ENCODE measurements around the gene TMED7.
"Not testable (repeated sequence)": the region's sequence is repeated elsewhere in the genome, so short reads cannot be mapped to it uniquely, and the experiment has no call there.

The TMED7 gene

DNA sequence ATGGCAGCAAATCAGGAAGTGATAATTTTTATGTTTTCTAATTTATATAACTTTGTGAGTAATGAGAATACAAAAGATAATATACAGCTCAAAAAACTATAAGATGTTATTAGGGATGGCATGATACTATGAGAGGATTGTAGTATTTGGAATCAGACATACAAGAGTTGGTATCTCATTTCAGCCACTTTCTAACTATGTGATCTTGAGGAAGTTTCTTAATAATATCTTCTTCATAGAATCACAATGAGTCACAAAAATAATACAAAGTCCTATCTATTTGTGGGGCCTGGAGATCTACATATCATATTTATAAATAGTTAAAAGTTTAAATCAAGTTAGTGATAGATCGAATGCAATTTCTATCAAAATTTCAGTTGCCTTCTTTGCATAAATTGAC lies 23.7 kb upstream of the TMED7 start:
- no peaks in the 10 kb centered on the region for H3K9me3 ChIP-seq (ENCODE audit: insufficient read depth, low read depth, low read length)
- H3K27ac ChIP-seq (ENCODE audit: low read length) = no peak overlapping the region
- H3K4me1 ChIP-seq (ENCODE audit: insufficient read depth, low read length) = no peaks in the 10 kb centered on the region
- no peaks in the 10 kb centered on the region for H3K27me3 ChIP-seq (ENCODE audit: insufficient read depth, low read length)
- no peak overlapping the region for H3K9ac ChIP-seq (ENCODE audit: low read depth, low read length)
- no peak overlapping the region for H3K4me3 ChIP-seq (ENCODE audit: low read length)
- no peaks in the 10 kb centered on the region for H3K36me3 ChIP-seq (ENCODE audit: insufficient read depth, low read depth, low read length)

GRCh38 chr5:115648056-115648455 lies 22.2 kb upstream of the TMED7 start:
- Histone ChIP-seq H3K27ac (ENCODE audit: low read length) (no peak overlapping the region), H3K4me3 (ENCODE audit: low read length) (no peak overlapping the region), H3K9me3 (ENCODE audit: insufficient read depth, low read depth, low read length) (no peaks in the 10 kb centered on the region), H3K27me3 (ENCODE audit: insufficient read depth, low read length) (no peaks in the 10 kb centered on the region), H3K9ac (ENCODE audit: low read depth, low read length) (no peak overlapping the region), H3K36me3 (ENCODE audit: insufficient read depth, low read depth, low read length) (no peaks in the 10 kb centered on the region), H3K4me1 (ENCODE audit: insufficient read depth, low read length) (no peaks in the 10 kb centered on the region)

- H3K9ac ChIP-seq (ENCODE audit: low read depth, low read length); H3K27me3 ChIP-seq (ENCODE audit: insufficient read depth, low read length); H3K9me3 ChIP-seq (ENCODE audit: insufficient read depth, low read depth, low read length); H3K4me3 ChIP-seq (ENCODE audit: low read length); H3K27ac ChIP-seq (ENCODE audit: low read length); H3K4me1 ChIP-seq (ENCODE audit: insufficient read depth, low read length); H3K36me3 ChIP-seq (ENCODE audit: insufficient read depth, low read depth, low read length): not testable (repeated sequence)
Observed at GRCh38 chr5:115645386-115645785, 19.6 kb upstream of the TMED7 start.

DNA sequence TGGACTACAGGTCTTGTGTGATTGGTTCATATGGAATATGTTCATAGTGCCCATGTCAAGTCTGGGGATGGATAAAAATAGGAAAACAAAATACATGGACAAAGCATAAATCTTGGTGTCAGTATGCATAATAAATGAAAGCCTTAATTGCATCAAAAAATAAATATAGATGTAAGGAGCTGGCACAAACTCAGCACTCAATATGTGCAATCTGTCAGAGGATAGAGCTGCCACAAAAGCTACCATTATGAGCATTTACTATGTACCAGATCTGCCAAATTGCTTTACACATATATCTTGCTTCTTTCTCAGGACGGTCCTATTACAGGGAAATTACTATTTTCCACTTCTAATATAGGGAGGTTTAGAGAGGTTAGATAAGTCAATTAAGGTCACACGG lies 18.2 kb upstream of the TMED7 start:
- Histone ChIP-seq H3K27ac (ENCODE audit: low read length) (no peak overlapping the region), H3K27me3 (ENCODE audit: insufficient read depth, low read length) (no peaks in the 10 kb centered on the region), H3K4me1 (ENCODE audit: insufficient read depth, low read length) (no peaks in the 10 kb centered on the region; the same call in 1 of the 2 replicates), H3K4me3 (ENCODE audit: low read length) (no peak overlapping the region), H3K36me3 (ENCODE audit: insufficient read depth, low read depth, low read length) (no peaks in the 10 kb centered on the region), H3K9ac (ENCODE audit: low read depth, low read length) (no peak overlapping the region), H3K9me3 (ENCODE audit: insufficient read depth, low read depth, low read length) (no peaks in the 10 kb centered on the region)

- Histone ChIP-seq H3K27ac (ENCODE audit: low read length) (no peak overlapping the region), H3K4me1 (ENCODE audit: insufficient read depth, low read length) (no peaks in the 10 kb centered on the region; the same call in 1 of the 2 replicates), H3K9me3 (ENCODE audit: insufficient read depth, low read depth, low read length) (no peaks in the 10 kb centered on the region)
Observed at GRCh38 chr5:115641948-115642347, 16.1 kb upstream of the TMED7 start.

DNA sequence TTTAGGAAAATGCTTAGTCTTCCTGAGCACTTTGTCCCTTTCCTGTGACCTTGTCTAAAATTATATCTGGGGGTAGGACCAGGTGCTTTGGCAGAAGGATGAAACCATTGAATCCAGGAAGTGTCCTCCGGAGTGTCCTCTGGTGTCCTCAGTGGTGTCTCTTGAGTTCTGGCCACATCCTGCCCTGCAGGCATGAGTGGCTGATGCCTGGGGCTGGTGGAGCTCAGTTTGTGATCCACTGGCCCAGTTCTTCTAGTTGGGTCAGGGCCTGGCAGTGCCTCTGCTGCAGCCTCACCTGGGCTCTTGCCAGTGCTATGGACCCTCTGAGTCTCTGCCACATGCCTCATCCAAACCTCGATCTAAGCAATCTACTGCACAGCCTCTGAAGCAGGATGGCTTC lies 14.4 kb upstream of the TMED7 start:
- Histone ChIP-seq H3K27me3 (ENCODE audit: insufficient read depth, low read length) (no peaks in the 10 kb centered on the region), H3K9me3 (ENCODE audit: insufficient read depth, low read depth, low read length) (no peaks in the 10 kb centered on the region), H3K36me3 (ENCODE audit: insufficient read depth, low read depth, low read length) (no peaks in the 10 kb centered on the region), H3K4me1 (ENCODE audit: insufficient read depth, low read length) (peaks cover 9% of the 10 kb centered on the region; the same call in 1 of the 2 replicates), H3K27ac (ENCODE audit: low read length) (no peak overlapping the region), H3K4me3 (ENCODE audit: low read length) (no peak overlapping the region), H3K9ac (ENCODE audit: low read depth, low read length) (no peak overlapping the region)

More at GRCh38 chr5:115641948-115642347, 16.1 kb upstream of the TMED7 start:
- H3K9ac ChIP-seq (ENCODE audit: low read depth, low read length) = no peak overlapping the region
- H3K36me3 ChIP-seq (ENCODE audit: insufficient read depth, low read depth, low read length) = no peaks in the 10 kb centered on the region
- no peaks in the 10 kb centered on the region for H3K27me3 ChIP-seq (ENCODE audit: insufficient read depth, low read length)
- no peak overlapping the region for H3K4me3 ChIP-seq (ENCODE audit: low read length)

DNA sequence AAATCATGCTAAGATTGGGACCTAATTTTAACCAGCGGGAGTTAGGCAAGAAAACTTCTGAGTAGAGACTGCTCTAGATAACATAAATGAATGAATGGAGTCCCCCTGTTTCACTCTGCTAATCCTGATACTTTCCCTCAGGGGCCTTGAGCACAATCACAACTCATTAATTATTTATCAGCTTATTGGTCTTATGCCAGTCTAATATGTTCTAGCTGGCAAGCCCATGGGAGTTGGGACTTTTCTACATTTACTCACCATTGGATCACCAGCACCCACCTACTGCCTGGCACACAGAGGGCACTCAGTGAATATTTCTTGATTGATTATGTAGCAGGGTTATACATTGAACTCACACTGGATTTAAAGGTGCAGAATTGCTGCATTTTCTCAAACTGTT lies 13.5 kb upstream of the TMED7 start:
- H3K9me3 ChIP-seq (ENCODE audit: insufficient read depth, low read depth, low read length) = no peaks in the 10 kb centered on the region
- H3K9ac ChIP-seq (ENCODE audit: low read depth, low read length) = no peak overlapping the region
- H3K4me1 ChIP-seq (ENCODE audit: insufficient read depth, low read length) = peaks cover 9% of the 10 kb centered on the region; the same call in 1 of the 2 replicates
- no peaks in the 10 kb centered on the region for H3K36me3 ChIP-seq (ENCODE audit: insufficient read depth, low read depth, low read length)
- H3K4me3 ChIP-seq (ENCODE audit: low read length) = no peak overlapping the region
- no peak overlapping the region for H3K27ac ChIP-seq (ENCODE audit: low read length)
- no peaks in the 10 kb centered on the region for H3K27me3 ChIP-seq (ENCODE audit: insufficient read depth, low read length)

DNA sequence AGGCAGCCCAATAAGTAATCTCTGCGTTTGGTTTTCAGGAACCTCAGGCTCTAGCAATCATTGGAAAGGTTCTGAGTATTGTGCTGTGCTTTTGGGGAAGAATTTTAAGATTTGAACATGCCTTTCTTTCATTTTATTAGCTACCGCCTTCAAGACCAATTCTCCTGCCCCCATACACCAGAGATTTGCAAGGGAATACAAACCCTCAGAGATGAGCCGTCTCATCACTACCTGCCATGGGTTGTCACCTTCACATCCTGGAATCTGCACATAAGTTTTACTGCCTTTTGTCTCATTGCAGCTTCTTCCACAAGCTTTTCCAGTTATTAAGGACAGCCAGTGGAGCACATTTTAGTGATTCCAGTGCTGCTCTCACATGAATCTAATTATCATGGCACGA lies 11.7 kb upstream of the TMED7 start:
- H3K4me3 ChIP-seq (ENCODE audit: low read length) = no peak overlapping the region
- no peak overlapping the region for H3K27ac ChIP-seq (ENCODE audit: low read length)
- no peaks in the 10 kb centered on the region for H3K36me3 ChIP-seq (ENCODE audit: insufficient read depth, low read depth, low read length)
- H3K27me3 ChIP-seq (ENCODE audit: insufficient read depth, low read length) = no peaks in the 10 kb centered on the region
- peaks cover 14% of the 10 kb centered on the region; the same call in 1 of the 2 replicates for H3K4me1 ChIP-seq (ENCODE audit: insufficient read depth, low read length)
- H3K9me3 ChIP-seq (ENCODE audit: insufficient read depth, low read depth, low read length) = no peaks in the 10 kb centered on the region
- H3K9ac ChIP-seq (ENCODE audit: low read depth, low read length) = no peak overlapping the region

DNA sequence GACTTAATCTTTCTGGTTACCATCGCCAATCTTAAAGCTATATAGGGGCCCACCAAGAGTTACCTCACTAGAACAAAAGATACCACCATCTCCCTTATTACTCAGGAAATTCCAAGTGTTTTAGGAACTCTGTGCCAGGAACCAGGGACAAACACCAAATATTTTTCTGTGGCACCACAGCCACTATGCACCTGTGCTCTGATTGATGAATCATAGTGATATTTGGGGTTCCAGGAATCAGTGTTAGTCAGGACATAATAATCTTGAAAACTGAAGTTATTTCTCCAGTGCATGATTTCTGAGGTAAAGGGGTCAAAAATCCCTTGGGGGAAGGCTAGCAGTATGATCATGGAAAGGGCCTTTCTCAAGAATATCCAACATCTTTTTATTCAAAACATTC lies 10.2 kb upstream of the TMED7 start:
- Histone ChIP-seq H3K4me1 (ENCODE audit: insufficient read depth, low read length) (peaks cover 14% of the 10 kb centered on the region; the same call in 1 of the 2 replicates), H3K27me3 (ENCODE audit: insufficient read depth, low read length) (no peaks in the 10 kb centered on the region), H3K36me3 (ENCODE audit: insufficient read depth, low read depth, low read length) (no peaks in the 10 kb centered on the region), H3K4me3 (ENCODE audit: low read length) (no peak overlapping the region), H3K27ac (ENCODE audit: low read length) (no peak overlapping the region), H3K9me3 (ENCODE audit: insufficient read depth, low read depth, low read length) (no peaks in the 10 kb centered on the region), H3K9ac (ENCODE audit: low read depth, low read length) (no peak overlapping the region)

DNA sequence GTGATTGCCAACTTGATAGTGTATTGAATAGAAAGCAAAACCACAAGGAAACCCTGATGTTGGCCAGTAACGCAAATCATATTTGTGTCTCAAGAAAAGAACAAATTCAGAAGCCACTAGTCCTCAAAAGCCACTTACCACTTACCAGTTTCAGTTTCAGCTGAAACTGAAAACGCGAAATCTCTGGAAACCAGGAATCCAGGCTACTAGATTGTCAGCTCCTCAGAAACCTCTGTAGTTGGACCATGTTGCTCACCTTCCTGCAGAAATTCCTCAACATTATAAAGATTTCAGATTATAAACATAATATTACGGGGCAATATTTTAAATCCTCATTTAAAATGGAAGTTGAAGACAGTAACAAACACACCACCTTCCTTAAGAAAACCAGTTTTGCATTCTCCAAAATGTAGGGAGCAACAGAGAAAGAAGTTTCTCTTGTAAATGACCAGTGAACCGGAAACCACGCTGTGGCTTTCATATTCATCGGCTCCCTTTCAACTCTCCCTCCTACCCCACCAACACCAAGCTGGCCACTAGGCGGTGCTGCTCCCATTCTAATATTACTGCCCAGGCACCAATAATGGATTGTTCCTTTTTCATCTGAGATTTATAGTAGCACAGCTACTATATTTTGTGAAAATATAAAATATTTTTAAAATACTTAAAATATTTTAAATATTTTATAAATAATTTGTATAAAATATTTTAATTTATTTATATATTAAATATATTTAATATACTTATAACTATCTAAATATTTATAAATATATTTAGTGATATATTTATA lies 8.7 kb upstream of the TMED7 start:
- peak overlapping the region; percentile 10 for H3K27ac ChIP-seq (ENCODE audit: low read length)
- H3K27me3 ChIP-seq (ENCODE audit: insufficient read depth, low read length) = no peaks in the 10 kb centered on the region
- H3K36me3 ChIP-seq (ENCODE audit: insufficient read depth, low read depth, low read length) = no peaks in the 10 kb centered on the region
- peak overlapping the region; percentile 69 for H3K4me3 ChIP-seq (ENCODE audit: low read length)
- H3K4me1 ChIP-seq (ENCODE audit: insufficient read depth, low read length) = peaks cover 14% of the 10 kb centered on the region; the same call in 1 of the 2 replicates
- no peaks in the 10 kb centered on the region for H3K9me3 ChIP-seq (ENCODE audit: insufficient read depth, low read depth, low read length)
- peak overlapping the region; percentile 71; the same call in 1 of the 2 replicates for H3K9ac ChIP-seq (ENCODE audit: low read depth, low read length)

DNA sequence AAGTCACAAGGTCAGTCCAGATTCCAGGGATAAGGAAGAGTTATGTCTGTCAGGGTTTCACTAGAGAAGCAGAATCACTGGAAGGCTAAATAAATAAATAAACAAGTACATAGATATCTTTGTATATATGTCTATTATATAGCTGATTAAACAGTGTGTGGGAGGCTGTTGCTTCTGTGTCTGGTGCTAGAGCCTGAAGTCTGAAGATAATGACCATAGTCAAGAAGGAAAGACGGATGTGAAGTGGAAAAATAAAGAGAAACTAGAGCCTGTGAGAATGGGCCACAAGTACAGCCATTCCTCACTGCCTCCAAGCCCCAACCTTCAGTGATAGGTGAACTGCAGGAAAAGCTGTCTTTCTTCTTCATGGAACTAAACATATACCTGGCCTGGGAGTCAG lies 4.1 kb upstream of the TMED7 start:
- Histone ChIP-seq H3K27me3 (ENCODE audit: insufficient read depth, low read length) (no peaks in the 10 kb centered on the region), H3K9me3 (ENCODE audit: insufficient read depth, low read depth, low read length) (no peaks in the 10 kb centered on the region), H3K9ac (ENCODE audit: low read depth, low read length) (no peak overlapping the region), H3K27ac (ENCODE audit: low read length) (no peak overlapping the region), H3K4me3 (ENCODE audit: low read length) (no peak overlapping the region), H3K4me1 (ENCODE audit: insufficient read depth, low read length) (peaks cover 6% of the 10 kb centered on the region; the same call in 1 of the 2 replicates), H3K36me3 (ENCODE audit: insufficient read depth, low read depth, low read length) (no peaks in the 10 kb centered on the region)

DNA sequence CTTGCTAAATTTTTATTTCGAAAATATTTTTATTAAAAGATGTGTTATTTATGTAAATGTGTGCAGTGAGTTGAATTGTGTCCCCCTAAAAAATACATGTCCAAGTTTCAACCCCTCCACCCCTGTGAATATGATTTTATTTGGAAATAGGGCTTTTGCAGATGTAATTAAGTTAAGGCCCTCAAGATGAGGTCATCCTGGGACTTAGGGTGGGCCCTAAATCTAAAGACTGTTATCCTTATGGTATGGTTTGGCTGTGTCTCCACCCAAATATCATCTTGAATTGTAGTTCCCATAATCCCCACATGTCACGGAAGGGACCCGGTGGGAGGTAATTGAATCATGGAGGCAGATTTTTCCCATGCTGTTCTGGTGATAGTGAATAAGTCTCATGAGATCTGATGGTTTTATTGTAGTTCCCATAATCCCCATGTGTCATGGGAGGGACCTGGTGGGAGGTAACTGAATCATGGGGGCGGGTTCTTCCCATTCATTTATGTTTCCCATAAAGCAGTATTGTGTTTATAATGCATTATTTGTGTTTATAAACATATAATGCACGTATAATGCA lies 1.5 kb upstream of the TMED7 start:
- Histone ChIP-seq H3K27me3 (ENCODE audit: insufficient read depth, low read length) (no peaks in the 10 kb centered on the region), H3K4me3 (ENCODE audit: low read length) (no peak overlapping the region), H3K9ac (ENCODE audit: low read depth, low read length) (no peak overlapping the region), H3K27ac (ENCODE audit: low read length) (no peak overlapping the region), H3K9me3 (ENCODE audit: insufficient read depth, low read depth, low read length) (no peaks in the 10 kb centered on the region), H3K4me1 (ENCODE audit: insufficient read depth, low read length) (peaks cover 12% of the 10 kb centered on the region), H3K36me3 (ENCODE audit: insufficient read depth, low read depth, low read length) (0 out of 2 replicates have a peak, but pooled peaks cover 5% of the 10 kb centered on the region)
